MM.1S (cell line): ENCODE results near the gene IGHMBP2.

ENCODE experiments used
- DNase-seq: peaks from one replicate; pipeline ENCODE4 v3.0.0-alpha.2; 2015
- H2AFZ ChIP-seq: fragments of 300-600 bp; sonication (generic); 2 replicates; pipeline ENCODE4 v1.6.0; 2016; ENCODE audit warnings: antibody characterized with exemption, low read length
- H3F3A ChIP-seq: fragments of 300-600 bp; sonication (generic); 2 replicates; pipeline ENCODE4 v1.6.1; 2016; ENCODE audit warnings: mild to moderate bottlenecking, antibody characterized with exemption, low read length, moderate library complexity, mixed read lengths; ENCODE audit not compliant: insufficient read depth
- H3K27ac ChIP-seq: fragments of 300-600 bp; sonication (generic); 2 replicates; pipeline ENCODE4 v1.5.1; 2016; ENCODE audit warnings: mild to moderate bottlenecking, low read length
- H3K27me3 ChIP-seq: fragments of 300-600 bp; sonication (generic); replicated peaks from 2 replicates; pipeline ENCODE4 v1.6.0; 2016; ENCODE audit warnings: low read length; ENCODE audit not compliant: insufficient read depth
- H3K36me3 ChIP-seq: fragments of 300-600 bp; sonication (generic); replicated peaks from 2 replicates; pipeline ENCODE4 v1.6.1; 2016; ENCODE audit warnings: mild to moderate bottlenecking, low read length, mixed read lengths; ENCODE audit not compliant: insufficient read depth
- H3K4me1 ChIP-seq: fragments of 300-600 bp; sonication (generic); 2 replicates; pipeline ENCODE4 v1.6.1; 2016; ENCODE audit warnings: low read length, mixed read lengths
- H3K4me2 ChIP-seq: fragments of 300-600 bp; sonication (generic); 2 replicates; pipeline ENCODE4 v1.6.0; 2016; ENCODE audit warnings: low read depth, low read length
- H3K4me3 ChIP-seq: fragments of 300-600 bp; sonication (generic); 2 replicates; pipeline ENCODE4 v1.5.1; 2016; ENCODE audit warnings: low read length, mixed read lengths
- H3K79me2 ChIP-seq: fragments of 300-600 bp; sonication (generic); 2 replicates; pipeline ENCODE4 v1.6.1; 2016; ENCODE audit warnings: mixed run types, low read length, mixed read lengths
- H3K9ac ChIP-seq: fragments of 300-600 bp; sonication (generic); 2 replicates; pipeline ENCODE4 v1.6.1; 2016; ENCODE audit warnings: low read length, mixed read lengths
- H3K9me2 ChIP-seq: fragments of 300-600 bp; sonication (generic); replicated peaks from 2 replicates; pipeline ENCODE4 v1.6.1; 2016; ENCODE audit warnings: mild to moderate bottlenecking, low read length, mixed read lengths; ENCODE audit not compliant: insufficient read depth
- H3K9me3 ChIP-seq: fragments of 300-600 bp; sonication (generic); replicated peaks from 2 replicates; pipeline ENCODE4 v1.6.1; 2016; ENCODE audit warnings: mild to moderate bottlenecking, low read length, mixed read lengths; ENCODE audit not compliant: insufficient read depth
- H4K20me1 ChIP-seq: fragments of 300-600 bp; sonication (generic); 2 replicates; pipeline ENCODE4 v1.6.1; 2016; ENCODE audit warnings: mild to moderate bottlenecking, low read length, moderate library complexity, mixed read lengths; ENCODE audit not compliant: insufficient read depth
- CTCF ChIP-seq: fragments of 300-600 bp; sonication (generic); IDR thresholded peaks from 2 replicates; pipeline ENCODE4 v1.5.1; 2016; ENCODE audit warnings: antibody characterized with exemption, low read length, mixed read lengths
- EZH2 ChIP-seq: fragments of 300-600 bp; sonication (generic); optimal IDR thresholded peaks from 2 replicates; pipeline ENCODE3; 2017; ENCODE audit warnings: low read depth, mild to moderate bottlenecking, antibody characterized with exemption, low read length, mixed read lengths
- EZH2phosphoT487 ChIP-seq: fragments of 300-600 bp; sonication (generic); IDR thresholded peaks from 2 replicates; pipeline ENCODE4 v1.6.1; 2018; ENCODE audit warnings: antibody characterized with exemption, low read length

Gene IGHMBP2

GRCh38 chr11:68892576-68892975, 11.1 kb upstream of the IGHMBP2 start:
- TF ChIP-seq CTCF (no peak), EZH2phosphoT487 (no peak), EZH2 (no peak)
- no peaks in the 10 kb centered on the region for H4K20me1 ChIP-seq
- no peaks in the 10 kb centered on the region for H3K9me2 ChIP-seq
- H3F3A ChIP-seq = no peaks in the 10 kb centered on the region
- H2AFZ ChIP-seq = no peak overlapping the region
- no peaks in the 10 kb centered on the region; the same call in 1 of the 2 replicates for H3K36me3 ChIP-seq
- DNase-seq = no peak
- H3K79me2 ChIP-seq = no peaks in the 10 kb centered on the region
- no peaks in the 10 kb centered on the region for H3K27me3 ChIP-seq
- no peak overlapping the region for H3K4me2 ChIP-seq
- no peaks in the 10 kb centered on the region for H3K9me3 ChIP-seq
- H3K4me1 ChIP-seq = no peaks in the 10 kb centered on the region
- H3K4me3 ChIP-seq = no peak overlapping the region
- H3K9ac ChIP-seq = no peak overlapping the region
- no peak overlapping the region for H3K27ac ChIP-seq

- TF ChIP-seq EZH2phosphoT487 = no peak
- no peak for TF ChIP-seq EZH2
- no peak for TF ChIP-seq CTCF
- H4K20me1 ChIP-seq = no peaks in the 10 kb centered on the region
- DNase-seq = no peak
- no peaks in the 10 kb centered on the region; the same call in 1 of the 2 replicates for H3K79me2 ChIP-seq
- no peak overlapping the region for H3K4me2 ChIP-seq
- H3K4me1 ChIP-seq = no peaks in the 10 kb centered on the region
- no peak overlapping the region for H3K27ac ChIP-seq
- no peaks in the 10 kb centered on the region for H3F3A ChIP-seq
- H3K36me3 ChIP-seq = no peaks in the 10 kb centered on the region; the same call in 1 of the 2 replicates
- H3K27me3 ChIP-seq = no peaks in the 10 kb centered on the region
- no peaks in the 10 kb centered on the region for H3K9me3 ChIP-seq
- H3K4me3 ChIP-seq = no peak overlapping the region
- no peak overlapping the region for H2AFZ ChIP-seq
- H3K9me2 ChIP-seq = no peaks in the 10 kb centered on the region
- H3K9ac ChIP-seq = no peak overlapping the region
These were observed 10.4 kb upstream of the IGHMBP2 start for GRCh38 chr11:68893282-68893681.

GRCh38 chr11:68896171-68896959, 7.3 kb upstream of the IGHMBP2 start:
- Histone ChIP-seq H3K79me2 (peaks cover 17% of the 10 kb centered on the region), H3K27ac (no peak overlapping the region), H3K4me3 (no peak overlapping the region), H3K9ac (no peak overlapping the region), H2AFZ (no peak overlapping the region), H3K27me3 (no peaks in the 10 kb centered on the region), H3K36me3 (no peaks in the 10 kb centered on the region; the same call in 1 of the 2 replicates), H4K20me1 (no peaks in the 10 kb centered on the region), H3K9me3 (no peaks in the 10 kb centered on the region), H3F3A (no peaks in the 10 kb centered on the region), H3K9me2 (no peaks in the 10 kb centered on the region), H3K4me2 (no peak overlapping the region), H3K4me1 (no peaks in the 10 kb centered on the region)
- TF ChIP-seq EZH2phosphoT487 = no peak
- TF ChIP-seq CTCF = no peak
- TF ChIP-seq EZH2 = no peak
- no peak for DNase-seq
